ENCODE data around the gene LRRC73.

DNA sequence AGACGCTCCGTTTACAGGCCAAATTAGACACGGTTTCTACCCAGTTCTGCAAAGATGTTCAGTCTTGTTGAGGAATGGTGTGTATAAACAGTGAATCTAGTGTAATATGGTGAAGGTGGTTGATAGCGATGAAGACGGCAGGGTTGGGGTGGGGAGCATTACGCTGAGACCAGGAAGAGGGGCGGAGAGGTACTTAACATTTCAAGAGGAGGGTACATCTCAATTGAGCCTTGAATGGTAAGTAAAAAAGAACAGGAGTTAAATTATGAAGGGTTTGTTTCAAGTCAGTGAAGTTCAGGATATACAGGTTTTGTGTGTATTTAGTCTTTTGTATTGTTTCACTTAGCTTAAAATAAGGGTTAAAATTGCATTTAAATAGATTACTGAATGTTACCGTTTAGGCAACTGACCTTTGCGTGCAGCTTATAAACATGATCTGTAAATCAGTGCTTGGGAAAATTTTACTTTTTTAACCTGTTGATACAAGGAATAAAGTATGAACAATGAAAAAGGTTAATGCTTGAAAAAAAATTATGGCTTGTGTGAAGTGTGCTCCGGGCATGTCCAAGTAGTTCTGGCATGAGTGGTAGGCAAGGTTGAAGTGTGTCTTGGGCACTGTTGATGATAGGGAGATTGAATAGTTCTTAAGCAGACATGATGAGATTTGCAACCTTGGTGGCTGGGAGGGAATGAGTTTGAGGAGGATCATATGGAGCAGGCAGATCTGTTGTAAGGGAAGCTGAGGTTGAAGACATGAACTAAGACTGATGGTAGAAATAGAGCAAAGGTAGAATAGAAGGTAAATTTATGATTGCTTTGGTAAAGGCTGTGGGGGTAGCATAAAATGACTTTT lies 7.6 kb upstream of the LRRC73 start:
- TF ChIP-seq POLR2A (IDR thresholded peaks at IDR 0.05; ENCODE audit: low read depth, low read length): no peak
- no peak for TF ChIP-seq POLR2AphosphoS5 (IDR thresholded peaks at IDR 0.05; ENCODE audit: low read depth, low read length)
- no peak for TF ChIP-seq PAX5 (IDR thresholded peaks at IDR 0.05; ENCODE audit: insufficient read depth, low read length, severe bottlenecking)
- TF ChIP-seq POU2F2 (IDR thresholded peaks at IDR 0.05; ENCODE audit: low read depth, low read length): no peak
- no peak for TF ChIP-seq SPI1 (IDR thresholded peaks at IDR 0.05; ENCODE audit: low read depth, low read length)
- TF ChIP-seq TAF1 (IDR thresholded peaks at IDR 0.05; ENCODE audit: low read depth, low read length): no peak

All from GM12891 (cell line).